Subcutaneous adipose tissue (tissue), 4 donors: ENCODE data around the gene PTPRH. TPM values are rescaled to one million over a fixed set of nuclear protein-coding genes. Genes with fewer than 3 reads are reported as not detected.

Experiments used
- total RNA-seq, 4 donors: library from RNA; depleted of rRNA; stranded (reverse); fragments of >200 nt; gene quantifications; one replicate each; pipeline ENCODE4 v1.1.0, GENCODE V29; 2016
- TF ChIP-seq, protein P1 (sequence below): fragments of 450-650 bp; IDR thresholded peaks from one replicate; pipeline ENCODE4 v1.5.1; 2016; ENCODE audit warnings: low read depth, mild to moderate bottlenecking, control low read depth, antibody characterized with exemption, moderate library complexity

PTPRH gene
- total RNA-seq, 4 donors from 2014 or later: 0.19 to 2.9 (median 1.3) TPM

DNA sequence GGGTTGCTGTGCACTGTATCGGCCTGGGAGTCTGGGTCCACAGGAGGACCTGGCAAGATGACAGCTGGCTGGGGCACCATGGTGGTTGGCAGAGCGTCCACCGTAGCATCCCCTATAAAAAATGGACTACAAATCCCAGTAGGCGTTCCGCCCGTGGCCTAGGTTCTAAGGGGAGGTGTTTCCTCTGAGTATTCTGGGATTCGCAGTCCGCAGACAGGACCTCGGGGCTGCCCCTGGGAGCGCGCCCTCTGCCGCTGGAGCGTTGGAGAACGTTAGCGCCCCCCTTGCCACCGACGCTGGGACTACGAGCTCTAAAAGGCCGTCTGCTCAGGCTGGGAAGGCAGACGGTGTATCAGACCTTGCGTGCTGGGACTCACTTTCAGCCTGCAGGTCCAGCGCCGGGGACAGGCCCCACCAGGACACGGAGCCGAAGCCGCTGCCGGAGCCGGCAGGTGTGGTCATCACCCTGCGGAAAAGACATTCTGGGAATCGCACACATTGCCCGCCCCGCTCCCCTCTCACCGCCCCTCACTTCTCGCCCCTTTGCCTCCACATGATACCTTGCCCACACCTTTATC, 43.3 kb downstream of the PTPRH start:
- TF ChIP-seq, protein P1, sequence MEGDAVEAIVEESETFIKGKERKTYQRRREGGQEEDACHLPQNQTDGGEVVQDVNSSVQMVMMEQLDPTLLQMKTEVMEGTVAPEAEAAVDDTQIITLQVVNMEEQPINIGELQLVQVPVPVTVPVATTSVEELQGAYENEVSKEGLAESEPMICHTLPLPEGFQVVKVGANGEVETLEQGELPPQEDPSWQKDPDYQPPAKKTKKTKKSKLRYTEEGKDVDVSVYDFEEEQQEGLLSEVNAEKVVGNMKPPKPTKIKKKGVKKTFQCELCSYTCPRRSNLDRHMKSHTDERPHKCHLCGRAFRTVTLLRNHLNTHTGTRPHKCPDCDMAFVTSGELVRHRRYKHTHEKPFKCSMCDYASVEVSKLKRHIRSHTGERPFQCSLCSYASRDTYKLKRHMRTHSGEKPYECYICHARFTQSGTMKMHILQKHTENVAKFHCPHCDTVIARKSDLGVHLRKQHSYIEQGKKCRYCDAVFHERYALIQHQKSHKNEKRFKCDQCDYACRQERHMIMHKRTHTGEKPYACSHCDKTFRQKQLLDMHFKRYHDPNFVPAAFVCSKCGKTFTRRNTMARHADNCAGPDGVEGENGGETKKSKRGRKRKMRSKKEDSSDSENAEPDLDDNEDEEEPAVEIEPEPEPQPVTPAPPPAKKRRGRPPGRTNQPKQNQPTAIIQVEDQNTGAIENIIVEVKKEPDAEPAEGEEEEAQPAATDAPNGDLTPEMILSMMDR: no peak

DNA sequence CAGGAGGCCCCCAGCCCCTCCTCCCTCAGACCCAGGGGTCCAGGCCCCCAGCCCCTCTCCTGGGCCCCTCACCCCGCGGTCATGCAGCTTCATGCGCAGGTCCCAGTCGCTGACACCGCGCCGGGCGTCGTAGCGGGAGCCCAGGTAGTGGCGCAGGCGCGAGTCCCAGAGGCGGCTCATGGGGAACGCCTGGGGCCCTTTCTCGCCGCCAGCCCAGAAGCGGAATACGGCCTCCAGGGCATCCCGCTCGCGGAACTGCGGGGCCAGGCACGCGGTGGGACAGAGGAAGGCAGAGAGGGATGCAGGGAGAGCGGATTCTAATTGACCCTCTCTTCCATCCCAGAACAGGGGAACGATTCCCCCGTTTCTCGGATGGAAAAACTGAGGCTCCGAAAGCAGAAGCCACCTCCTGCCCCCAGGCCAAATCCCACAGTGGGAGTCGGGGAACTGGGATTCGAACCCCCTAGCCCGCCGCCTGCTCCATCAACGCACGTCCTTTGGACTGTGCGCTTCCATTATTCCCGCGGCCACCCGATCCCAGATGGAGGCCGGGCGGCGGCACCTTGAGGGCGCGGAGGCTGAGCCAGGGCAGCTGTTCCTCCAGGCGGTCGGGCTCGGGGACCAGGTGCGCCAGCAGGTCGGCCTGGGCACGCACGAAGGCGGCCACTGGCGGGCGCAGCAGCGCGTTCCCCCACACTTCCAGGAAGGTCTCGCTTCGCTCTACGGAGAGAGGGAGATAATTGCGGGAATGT, 47.6 kb downstream of the PTPRH start:
- TF ChIP-seq, protein P1: no peak

DNA sequence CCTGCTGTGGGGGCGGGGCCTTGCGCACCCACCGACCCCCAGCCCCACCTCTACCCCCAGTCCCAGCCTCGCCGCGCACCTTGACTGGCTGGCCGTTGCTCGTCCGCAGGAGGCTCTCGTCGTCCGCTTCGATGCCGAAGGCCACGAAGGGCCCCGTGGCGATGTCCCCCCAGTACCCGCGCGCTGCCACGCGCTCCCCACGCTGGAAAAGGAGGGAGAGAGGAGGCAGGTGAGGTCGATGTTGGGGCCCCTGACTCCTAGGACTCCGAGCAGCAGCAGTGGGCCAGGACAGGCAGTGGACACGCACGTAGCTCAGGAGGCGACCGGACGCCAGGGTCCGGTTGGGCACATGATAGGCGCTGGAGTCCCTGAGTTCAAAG, 48.3 kb downstream of the PTPRH start:
- TF ChIP-seq, protein P1: no peak

DNA sequence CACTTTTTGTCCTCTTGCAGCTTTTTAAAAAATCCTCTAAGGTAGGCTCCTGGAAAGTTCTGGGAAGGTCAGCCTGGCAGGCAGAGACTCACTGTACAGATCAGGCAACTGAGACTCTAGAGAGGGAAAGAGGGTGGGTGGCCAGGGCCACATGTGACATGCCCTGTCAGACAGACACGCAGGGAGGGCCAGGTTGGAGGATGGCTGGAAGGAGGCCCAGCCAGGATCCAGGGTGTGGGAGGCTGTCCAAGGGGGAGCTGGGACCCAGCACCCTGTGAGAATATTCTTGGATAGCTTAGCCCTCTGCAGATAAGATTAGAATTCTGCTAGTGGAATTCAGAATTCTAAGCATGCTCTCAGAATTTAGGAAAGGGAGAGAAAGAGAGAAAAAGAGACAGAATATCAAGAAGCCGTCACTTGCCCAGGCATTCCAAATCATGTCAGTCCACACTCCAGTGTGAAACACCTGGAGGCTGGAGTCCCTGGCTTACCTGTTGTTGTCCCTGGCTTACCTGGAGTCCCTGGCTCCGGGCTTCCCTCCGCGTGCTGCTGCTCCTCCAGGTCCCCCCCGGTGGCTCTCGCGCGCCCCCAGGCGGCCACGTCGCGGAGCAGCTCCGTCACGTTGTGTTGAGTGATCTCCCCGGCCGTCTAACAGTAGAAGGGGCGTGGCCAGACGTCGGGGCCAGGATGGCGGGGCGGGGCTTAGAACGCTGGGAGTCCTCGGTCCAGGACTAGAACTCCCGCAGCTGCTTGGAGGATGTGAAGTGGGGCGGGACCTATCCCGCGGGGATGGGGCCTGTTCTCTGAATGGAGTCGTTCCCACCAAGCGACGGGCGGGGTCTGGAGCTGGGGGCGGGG, 48.9 kb downstream of the PTPRH start:
- TF ChIP-seq, protein P1: no peak

DNA sequence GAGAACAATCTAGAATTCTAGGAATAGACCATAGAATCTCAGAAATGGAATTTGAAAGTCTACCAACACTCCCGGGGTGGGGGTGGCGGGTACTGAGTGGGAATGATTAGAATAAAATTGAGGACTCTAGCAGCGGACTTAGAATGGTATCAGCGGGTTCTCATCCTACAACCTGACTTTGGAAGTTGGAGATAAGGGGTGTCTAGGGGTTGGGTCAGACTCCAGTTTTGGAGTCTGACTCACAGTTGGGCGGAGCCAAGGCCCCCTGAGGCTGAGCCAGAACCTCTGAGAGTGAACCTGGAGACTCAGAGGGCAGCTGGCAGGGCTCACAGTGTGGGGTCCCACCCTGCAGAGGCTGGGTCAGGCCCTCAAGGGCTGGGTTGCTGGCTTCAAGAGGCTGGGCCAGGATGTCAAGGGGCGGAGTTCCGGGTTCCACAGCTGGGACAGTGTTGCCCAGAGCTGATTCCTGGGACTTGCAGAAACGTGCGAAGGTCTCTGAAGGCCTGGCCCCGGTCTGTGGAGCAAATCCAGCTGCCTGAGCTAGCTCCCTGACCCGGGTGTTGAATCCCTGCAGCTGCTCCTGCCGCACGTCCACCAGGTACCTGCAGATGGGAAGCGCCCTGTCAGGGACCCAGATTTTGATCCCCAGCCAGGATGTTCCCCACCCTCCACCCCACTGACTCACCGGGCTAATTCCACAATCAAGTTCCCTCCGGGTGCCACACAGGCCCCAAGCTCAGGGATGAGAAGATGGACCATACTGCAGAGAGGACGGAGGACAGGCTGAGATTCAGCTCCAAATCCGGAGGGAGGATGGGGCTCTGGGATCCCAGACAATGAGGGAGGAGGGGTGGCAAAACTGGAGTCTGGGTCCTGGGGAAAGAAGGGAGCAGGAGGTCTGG, 50.2 kb downstream of the PTPRH start:
- TF ChIP-seq, protein P1: no peak

DNA sequence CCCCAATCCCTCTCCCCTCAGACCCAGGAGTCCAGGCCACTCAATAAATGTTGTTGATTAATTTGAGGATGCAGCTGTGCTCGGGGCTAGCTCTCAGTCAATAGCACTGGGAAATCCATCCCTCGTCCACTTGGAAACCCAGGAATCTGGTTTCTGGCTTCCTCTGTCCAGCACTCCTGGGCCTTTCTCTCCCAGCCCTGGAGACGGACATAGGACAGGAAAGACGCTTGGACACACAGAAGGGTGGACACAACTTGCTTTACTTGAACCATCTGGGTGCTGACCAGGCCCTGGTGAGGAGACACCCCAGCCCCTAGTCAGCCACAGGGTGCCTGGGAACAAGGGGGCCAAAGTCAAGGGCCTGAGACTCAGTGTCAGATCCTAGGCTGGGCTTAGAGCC, 50.9 kb downstream of the PTPRH start:
- TF ChIP-seq, protein P1: no peak
